Endothelial cell of umbilical vein (primary cell): Measurements from ENCODE around the gene VSX1. TPM values are rescaled to one million over a fixed set of nuclear protein-coding genes. Genes with fewer than 3 reads are reported as not detected.

Experiments used
- BruUV-seq: library from RNA; stranded (reverse); fragments of 400-500 nt; replicated peaks from 2 replicates; lab custom pipeline; 2021; lab: Mats Ljungman, UMichigan
- CTCF ChIA-PET: fragments of 300-600, 350-600 bp; sonication (Branson Sonifier 250); formaldehyde crosslinking; loops from one replicate; lab custom pipeline; 2021; ENCODE audit warnings: antibody characterized with exemption, inconsistent platforms; lab: Charles Lee
- POLR2A ChIA-PET: fragments of 300-600, 350-600 bp; sonication (Branson Sonifier 250); formaldehyde crosslinking; loops from one replicate; lab custom pipeline; 2021; ENCODE audit warnings: antibody characterized with exemption, inconsistent platforms; lab: Charles Lee
- DNase-seq: peaks from one replicate; pipeline ENCODE4 v3.0.0-alpha.2; 2011; ENCODE audit warnings: low read depth, low spot score
- FAIRE-seq: peaks from 2 replicates; lab custom pipeline; 2011; peaks lifted over from hg19 to GRCh38; lab: Jason Lieb, UNC
- H2AFZ ChIP-seq: 2 replicates; pipeline ENCODE4 v1.6.0; 2012; ENCODE audit warnings: low read depth, low read length, control low read depth, inconsistent platforms
- H3K27ac ChIP-seq: 2 replicates; pipeline ENCODE4 v1.5.1; 2011; ENCODE audit warnings: low read depth, mild to moderate bottlenecking, control low read depth, low read length, moderate library complexity; ENCODE audit not compliant: insufficient read depth
- H3K27me3 ChIP-seq, 2 experiments: 2 replicates each; pipeline versions ENCODE4 v1.6.0 to v1.6.1; 2011; ENCODE audit warnings: low read length in 2 of 2, mixed read lengths in 1 of 2; ENCODE audit not compliant: control insufficient read depth in 2 of 2, insufficient read depth in 2 of 2
- H3K36me3 ChIP-seq, 2 experiments: 2 replicates in 1 of 2; 3 replicates in 1 of 2; pipeline ENCODE4 v1.5.1; 2011; ENCODE audit warnings: low read length in 2 of 2, mild to moderate bottlenecking in 1 of 2, moderate library complexity in 1 of 2; ENCODE audit not compliant: control insufficient read depth in 2 of 2, insufficient read depth in 2 of 2; ENCODE audit errors: extremely low read depth in 1 of 2
- H3K4me1 ChIP-seq: 3 replicates; pipeline ENCODE4 v1.5.1; 2011; ENCODE audit warnings: mild to moderate bottlenecking, low read length; ENCODE audit not compliant: control insufficient read depth, insufficient read depth; ENCODE audit errors: extremely low read depth
- H3K4me2 ChIP-seq: 2 replicates; pipeline ENCODE4 v1.6.1; 2011; ENCODE audit warnings: low read length, control low read depth, mixed read lengths; ENCODE audit not compliant: insufficient read depth
- H3K4me3 ChIP-seq, 3 experiments: fragments of 200-600 bp in 1 of 3; sonication (generic), shearing (Covaris generic) in 1 of 3; replicated peaks in 1 of 3; 2 replicates each; pipeline ENCODE4 v1.5.1; 2011 to 2016; ENCODE audit warnings: control low read depth in 3 of 3, low read length in 3 of 3, mild to moderate bottlenecking in 2 of 3, inconsistent platforms in 1 of 3, low read depth in 1 of 3, moderate library complexity in 1 of 3; ENCODE audit not compliant: insufficient read depth in 1 of 3
- H3K79me2 ChIP-seq: 2 replicates; pipeline ENCODE4 v1.6.0; 2012; ENCODE audit warnings: low read length, inconsistent platforms; ENCODE audit not compliant: control insufficient read depth, insufficient read depth
- H3K9ac ChIP-seq: replicated peaks from 2 replicates; pipeline ENCODE3; 2011; ENCODE audit warnings: low read length, control low read depth; ENCODE audit not compliant: insufficient read depth; ENCODE audit errors: extremely low read depth
- H3K9me1 ChIP-seq: replicated peaks from 3 replicates; pipeline ENCODE4 v1.6.0; 2011; ENCODE audit warnings: mild to moderate bottlenecking, low read length; ENCODE audit not compliant: control insufficient read depth, insufficient read depth; ENCODE audit errors: extremely low read depth
- H3K9me3 ChIP-seq: replicated peaks from 2 replicates; pipeline ENCODE4 v1.5.1; 2012; ENCODE audit warnings: low read length, inconsistent platforms; ENCODE audit not compliant: control insufficient read depth, insufficient read depth
- H4K20me1 ChIP-seq: replicated peaks from 2 replicates; pipeline ENCODE3; 2011; ENCODE audit warnings: mild to moderate bottlenecking, low read length; ENCODE audit not compliant: control insufficient read depth, insufficient read depth; ENCODE audit errors: extremely low read depth
- CTCF ChIP-seq, 2 donors: IDR thresholded peaks; 1 replicate in 1 of 2; 2 replicates in 1 of 2; pipeline ENCODE4 v1.5.1; 2011; ENCODE audit warnings: low read length in 2 of 2, mild to moderate bottlenecking in 2 of 2, moderate library complexity in 2 of 2, control low read depth in 1 of 2, inconsistent platforms in 1 of 2, low read depth in 1 of 2; ENCODE audit not compliant: insufficient read depth in 1 of 2; ENCODE audit errors: extremely low read depth in 1 of 2
- EZH2 ChIP-seq: IDR thresholded peaks from 2 replicates; pipeline ENCODE4 v1.6.1; 2012; ENCODE audit warnings: borderline replicate concordance, low read depth, mild to moderate bottlenecking, moderate library complexity, low read length, inconsistent platforms; ENCODE audit not compliant: severe bottlenecking
- FOS ChIP-seq: IDR thresholded peaks from 2 replicates; pipeline ENCODE4 v1.6.1; 2011; ENCODE audit warnings: mild to moderate bottlenecking, low read length, moderate library complexity, borderline replicate concordance; ENCODE audit not compliant: insufficient read depth
- GATA2 ChIP-seq: IDR thresholded peaks from 2 replicates; pipeline ENCODE4 v1.7.0; 2011; ENCODE audit warnings: low read depth, mild to moderate bottlenecking, moderate library complexity, mixed read lengths, low read length; ENCODE audit not compliant: insufficient read length, insufficient read depth
- JUN ChIP-seq: IDR thresholded peaks from 2 replicates; pipeline ENCODE4 v1.6.1; 2011; ENCODE audit warnings: borderline replicate concordance, low read depth; ENCODE audit not compliant: insufficient read length, insufficient read depth
- MAX ChIP-seq: IDR thresholded peaks from 2 replicates; pipeline ENCODE4 v1.6.1; 2011; ENCODE audit not compliant: insufficient read depth, insufficient read length
- MYC ChIP-seq: IDR thresholded peaks from one replicate; pipeline ENCODE4 v1.6.1; 2011; ENCODE audit warnings: mild to moderate bottlenecking, low read depth, low read length
- POLR2A ChIP-seq: IDR thresholded peaks from 2 replicates; pipeline ENCODE4 v1.6.1; 2012; ENCODE audit warnings: low read depth, mild to moderate bottlenecking, control low read depth, low read length
- POLR2AphosphoS5 ChIP-seq: IDR thresholded peaks from 2 replicates; pipeline ENCODE4 v1.6.1; 2012; ENCODE audit warnings: low read depth, mild to moderate bottlenecking, control low read depth, low read length, moderate library complexity; ENCODE audit not compliant: insufficient read depth
- dilution Hi-C: fragments of 300-500 bp; cut with MboI; formaldehyde crosslinking; loops from one replicate; pipeline ENCODE4 v1.15.0; 2019; ENCODE audit warnings: low sequenced_read_pairs; ENCODE audit not compliant: extremely low pct_ligation_motif_present
- intact Hi-C: fragments of 100-400 bp; cut with micrococcal nuclease; formaldehyde crosslinking; loops from one replicate; pipeline ENCODE4 v1.10.0; 2022
- polyA plus RNA-seq, 4 experiments: library from polyadenylated mRNA; depleted of rRNA in 3 of 4; stranded (reverse) in 3 of 4; unstranded in 1 of 4; fragments of >200 nt; gene quantifications; 2 replicates each; pipeline versions ENCODE4 v1.2.1 to v1.2.3, GENCODE V29; 2011 to 2012; ENCODE audit warnings: missing spikeins in 1 of 4
- total RNA-seq: library from RNA; stranded (reverse); gene quantifications from 2 replicates; pipeline ENCODE4 v1.2.3, GENCODE V29; 2021

The VSX1 gene
- total and polyA plus RNA-seq, 2 donors (not counting 3 experiments of a cell fraction or from before 2014, with no cell fraction given) = not detected

GRCh38 chr20:25071734-25072133 is 10.2 kb downstream of the VSX1 start:
- TF ChIP-seq FOS (no peak), MAX (no peak), POLR2A (no peak), POLR2AphosphoS5 (no peak), JUN (no peak), CTCF (IDR thresholded peaks at IDR 0.05; ENCODE audit: extremely low read depth in 1 of 2, insufficient read depth in 1 of 2, low read depth in 1 of 2, low read length in 2 of 2) (no peak), MYC (no peak), GATA2 (no peak), EZH2 (no peak)
- Histone ChIP-seq H3K4me1 (no peaks in the 10 kb centered on the region), H3K4me2 (no peak overlapping the region), H2AFZ (no peak overlapping the region), H3K27me3 (peaks cover 18 to 30% of the 10 kb centered on the region in 2 experiments), H3K4me3 (no peak overlapping the region), H3K27ac (no peak overlapping the region), H3K79me2 (no peaks in the 10 kb centered on the region), H3K9ac (no peak overlapping the region), H3K9me1 (no peaks in the 10 kb centered on the region), H4K20me1 (no peaks in the 10 kb centered on the region), H3K36me3 (no peaks in the 10 kb centered on the region), H3K9me3 (no peaks in the 10 kb centered on the region)
- FAIRE-seq (no peak), DNase-seq (no peak)
- BruUV-seq = no TSS peak
- dilution Hi-C loops (no loop called here), intact Hi-C loops (no loop called here)
- ChIA-PET POLR2A (no interaction called here), CTCF (interaction anchor here (1.0 kb wide), 1 partner anchor 152 kb away, joined by 3 read pairs; no protein-coding TSS in a partner anchor)
